HG02852 (cell line): Measurements from ENCODE around the gene ESPL1.
A peak's percentile ranks its signal among the peaks of the same experiment; 100 is the strongest.
"Not testable (repeated sequence)": the region's sequence is repeated elsewhere in the genome, so short reads cannot be mapped to it uniquely, and the experiment has no call there.

Source experiments
- ATAC-seq: cut with Tn5 transposase; IDR thresholded peaks from one replicate; pipeline ENCODE4 v1.9.1; 2021; ENCODE audit warnings: mild to moderate bottlenecking, moderate library complexity; ENCODE audit not compliant: unreplicated experiment

ESPL1 gene

GRCh38 chr12:53297106-53297505 lies 29.0 kb downstream of the ESPL1 start:
- not testable (repeated sequence) for ATAC-seq

GRCh38 chr12:53298164-53298563 lies 30.1 kb downstream of the ESPL1 start:
- no peak for ATAC-seq

GRCh38 chr12:53299101-53299453 lies 31.0 kb downstream of the ESPL1 start:
- ATAC-seq: no peak

GRCh38 chr12:53299454-53300180 lies 31.5 kb downstream of the ESPL1 start, which contains the start of gene MYG1:
MYG1 (plus strand) TSS chr12:53299695; CDS start chr12:53299738, 43 bp downstream.
- ATAC-seq: peak; percentile 72

- no peak for ATAC-seq
Measured at GRCh38 chr12:53300187-53300586, 32.1 kb downstream of the ESPL1 start.

GRCh38 chr12:53302903-53303302 lies 34.8 kb downstream of the ESPL1 start:
- ATAC-seq: no peak

GRCh38 chr12:53306826-53307225 lies 38.7 kb downstream of the ESPL1 start:
- no peak for ATAC-seq

- ATAC-seq: no peak
Measured at GRCh38 chr12:53308276-53308675, 40.2 kb downstream of the ESPL1 start.

- no peak for ATAC-seq
Measured at GRCh38 chr12:53313996-53314395, 45.9 kb downstream of the ESPL1 start.

GRCh38 chr12:53320352-53321195 lies 52.5 kb downstream of the ESPL1 start:
- ATAC-seq: no peak

- ATAC-seq: peak; percentile 36
Measured at GRCh38 chr12:53324113-53324778, 56.1 kb downstream of the ESPL1 start.

- ATAC-seq: peak; percentile 50
Measured at GRCh38 chr12:53324779-53325510, 56.8 kb downstream of the ESPL1 start.

GRCh38 chr12:53325511-53326061 lies 57.5 kb downstream of the ESPL1 start:
- no peak for ATAC-seq

GRCh38 chr12:53326460-53327185 lies 58.5 kb downstream of the ESPL1 start:
- ATAC-seq: no peak

- no peak for ATAC-seq
Measured at GRCh38 chr12:53327435-53328042, 59.4 kb downstream of the ESPL1 start.

GRCh38 chr12:53328043-53328435 lies 59.9 kb downstream of the ESPL1 start:
- ATAC-seq: no peak

- ATAC-seq: no peak
Measured at GRCh38 chr12:53330671-53331070, 62.6 kb downstream of the ESPL1 start.

- not testable (repeated sequence) for ATAC-seq
Measured at GRCh38 chr12:53332339-53332738, 64.2 kb downstream of the ESPL1 start.

- no peak for ATAC-seq
Measured at GRCh38 chr12:53332744-53333143, 64.6 kb downstream of the ESPL1 start.
